ENCODE measurements around the gene CGN. TPM values are rescaled to one million over a fixed set of nuclear protein-coding genes. Genes with fewer than 3 reads are reported as not detected.
A peak's percentile ranks its signal among the peaks of the same experiment; 100 is the strongest.

Gene CGN, protein sequence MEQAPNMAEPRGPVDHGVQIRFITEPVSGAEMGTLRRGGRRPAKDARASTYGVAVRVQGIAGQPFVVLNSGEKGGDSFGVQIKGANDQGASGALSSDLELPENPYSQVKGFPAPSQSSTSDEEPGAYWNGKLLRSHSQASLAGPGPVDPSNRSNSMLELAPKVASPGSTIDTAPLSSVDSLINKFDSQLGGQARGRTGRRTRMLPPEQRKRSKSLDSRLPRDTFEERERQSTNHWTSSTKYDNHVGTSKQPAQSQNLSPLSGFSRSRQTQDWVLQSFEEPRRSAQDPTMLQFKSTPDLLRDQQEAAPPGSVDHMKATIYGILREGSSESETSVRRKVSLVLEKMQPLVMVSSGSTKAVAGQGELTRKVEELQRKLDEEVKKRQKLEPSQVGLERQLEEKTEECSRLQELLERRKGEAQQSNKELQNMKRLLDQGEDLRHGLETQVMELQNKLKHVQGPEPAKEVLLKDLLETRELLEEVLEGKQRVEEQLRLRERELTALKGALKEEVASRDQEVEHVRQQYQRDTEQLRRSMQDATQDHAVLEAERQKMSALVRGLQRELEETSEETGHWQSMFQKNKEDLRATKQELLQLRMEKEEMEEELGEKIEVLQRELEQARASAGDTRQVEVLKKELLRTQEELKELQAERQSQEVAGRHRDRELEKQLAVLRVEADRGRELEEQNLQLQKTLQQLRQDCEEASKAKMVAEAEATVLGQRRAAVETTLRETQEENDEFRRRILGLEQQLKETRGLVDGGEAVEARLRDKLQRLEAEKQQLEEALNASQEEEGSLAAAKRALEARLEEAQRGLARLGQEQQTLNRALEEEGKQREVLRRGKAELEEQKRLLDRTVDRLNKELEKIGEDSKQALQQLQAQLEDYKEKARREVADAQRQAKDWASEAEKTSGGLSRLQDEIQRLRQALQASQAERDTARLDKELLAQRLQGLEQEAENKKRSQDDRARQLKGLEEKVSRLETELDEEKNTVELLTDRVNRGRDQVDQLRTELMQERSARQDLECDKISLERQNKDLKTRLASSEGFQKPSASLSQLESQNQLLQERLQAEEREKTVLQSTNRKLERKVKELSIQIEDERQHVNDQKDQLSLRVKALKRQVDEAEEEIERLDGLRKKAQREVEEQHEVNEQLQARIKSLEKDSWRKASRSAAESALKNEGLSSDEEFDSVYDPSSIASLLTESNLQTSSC
- total RNA-seq = 13.0 TPM

DNA sequence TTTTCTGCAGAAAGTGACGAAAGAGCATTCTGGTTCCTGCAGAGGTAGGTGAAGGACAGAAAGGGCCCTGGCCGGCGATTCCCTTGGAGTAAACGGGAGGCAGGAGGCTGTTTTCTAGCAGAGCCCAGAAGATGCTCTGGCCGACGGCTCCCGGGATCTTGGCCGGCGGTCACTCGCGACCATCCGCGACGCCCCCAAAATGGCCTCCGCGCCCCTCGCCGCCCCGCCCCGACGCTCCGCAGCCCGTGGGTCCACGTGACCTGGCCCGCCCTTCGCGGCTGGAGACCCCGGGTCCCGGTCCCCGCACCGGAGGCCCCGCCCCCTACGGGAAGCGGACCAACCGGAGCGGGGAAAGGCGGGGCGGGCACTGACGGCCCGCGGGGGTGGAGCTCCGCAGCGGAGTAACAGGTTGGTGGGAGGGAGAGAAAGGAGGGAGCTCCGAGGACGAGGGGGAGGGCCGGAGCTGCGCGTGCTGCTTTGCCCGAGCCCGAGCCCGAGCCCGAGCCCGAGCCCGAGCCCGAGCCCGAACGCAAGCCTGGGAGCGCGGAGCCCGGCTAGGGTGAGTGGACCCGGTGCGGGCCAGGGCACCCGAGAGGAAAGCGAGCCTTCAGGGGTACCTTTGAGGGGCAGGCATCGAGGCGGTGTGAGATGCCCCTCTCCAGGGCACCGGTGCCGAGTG is at the start of gene CGN:
Gene CGN, plus strand, starts transcription at position 431 of the 679 bp plus-strand sequence. CDS start 7,133 bp downstream, outside the sequence.
- peaks cover 27% of the 10 kb centered on the region for H3K4me1 ChIP-seq
- DNase-seq (ENCODE audit: extremely low spot score in 2 of 2) = no peak
- peak in 1 of 2 donors; percentile 23 for TF ChIP-seq POLR2AphosphoS5 (IDR thresholded peaks at IDR 0.05; ENCODE audit: insufficient read depth in 1 of 2, low read depth in 1 of 2)
- TF ChIP-seq, protein P1, sequence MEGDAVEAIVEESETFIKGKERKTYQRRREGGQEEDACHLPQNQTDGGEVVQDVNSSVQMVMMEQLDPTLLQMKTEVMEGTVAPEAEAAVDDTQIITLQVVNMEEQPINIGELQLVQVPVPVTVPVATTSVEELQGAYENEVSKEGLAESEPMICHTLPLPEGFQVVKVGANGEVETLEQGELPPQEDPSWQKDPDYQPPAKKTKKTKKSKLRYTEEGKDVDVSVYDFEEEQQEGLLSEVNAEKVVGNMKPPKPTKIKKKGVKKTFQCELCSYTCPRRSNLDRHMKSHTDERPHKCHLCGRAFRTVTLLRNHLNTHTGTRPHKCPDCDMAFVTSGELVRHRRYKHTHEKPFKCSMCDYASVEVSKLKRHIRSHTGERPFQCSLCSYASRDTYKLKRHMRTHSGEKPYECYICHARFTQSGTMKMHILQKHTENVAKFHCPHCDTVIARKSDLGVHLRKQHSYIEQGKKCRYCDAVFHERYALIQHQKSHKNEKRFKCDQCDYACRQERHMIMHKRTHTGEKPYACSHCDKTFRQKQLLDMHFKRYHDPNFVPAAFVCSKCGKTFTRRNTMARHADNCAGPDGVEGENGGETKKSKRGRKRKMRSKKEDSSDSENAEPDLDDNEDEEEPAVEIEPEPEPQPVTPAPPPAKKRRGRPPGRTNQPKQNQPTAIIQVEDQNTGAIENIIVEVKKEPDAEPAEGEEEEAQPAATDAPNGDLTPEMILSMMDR (IDR thresholded peaks at IDR 0.05) = no peak
- no peak for TF ChIP-seq POLR2A (IDR thresholded peaks at IDR 0.05)
- intact Hi-C loops (cut with DNase I) = no loop called here
- no peaks in the 10 kb centered on the region for H3K36me3 ChIP-seq
- peak within 1 kb of the TSS; percentile 58 to 64 for H3K4me3 ChIP-seq
- no peaks in the 10 kb centered on the region for H3K27me3 ChIP-seq
- H3K9me3 ChIP-seq = no peaks in the 10 kb centered on the region
- H3K27ac ChIP-seq = peak within 1 kb of the TSS; percentile 56

DNA sequence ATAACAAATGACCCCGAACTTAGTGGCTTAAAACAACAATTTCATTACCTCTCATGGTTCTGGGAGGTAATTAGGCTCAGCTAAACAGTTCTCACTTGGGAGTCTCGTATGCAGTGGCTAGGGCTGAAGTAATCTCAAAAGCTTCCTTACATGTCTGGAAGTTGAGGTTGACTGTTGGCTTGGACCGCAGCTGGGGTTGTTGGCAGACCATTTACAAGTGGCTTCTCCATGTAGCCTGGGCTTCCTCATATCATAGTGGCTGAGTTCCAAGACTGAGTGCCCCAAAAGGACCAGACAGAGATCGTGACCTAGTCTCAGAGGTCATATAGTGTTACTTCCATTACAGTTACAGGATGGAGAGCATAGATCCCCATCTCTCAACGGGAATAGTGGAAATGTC is 49.5 kb upstream of the CGN start:
- TF ChIP-seq POLR2AphosphoS5 (IDR thresholded peaks at IDR 0.05; ENCODE audit: insufficient read depth in 1 of 2, low read depth in 1 of 2) (no peak), POLR2A (IDR thresholded peaks at IDR 0.05) (no peak)
- TF ChIP-seq, protein P1 (IDR thresholded peaks at IDR 0.05) = no peak
- intact Hi-C loops (cut with DNase I) = no loop called here
- DNase-seq (ENCODE audit: extremely low spot score in 2 of 2) = no peak

DNA sequence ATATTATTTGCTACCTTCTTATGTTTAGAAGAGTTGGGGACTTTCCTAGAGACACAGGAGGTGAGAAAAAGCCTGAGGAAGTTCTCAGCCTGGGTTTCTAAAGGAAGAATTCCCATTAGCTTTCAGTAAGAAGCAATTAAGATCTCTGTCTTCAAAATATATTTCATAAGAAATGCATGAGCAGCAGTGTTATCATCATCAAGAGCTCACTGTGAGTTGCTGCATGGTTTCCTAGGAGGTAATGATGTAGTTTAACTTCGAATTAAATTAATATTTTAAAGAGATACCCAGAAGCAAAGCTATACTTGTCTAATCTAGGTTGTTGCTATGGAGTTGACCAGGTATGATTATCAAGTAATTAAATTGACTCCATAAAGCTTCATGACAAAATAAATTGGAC is 46.2 kb upstream of the CGN start:
- H3K4me3 ChIP-seq = no peak overlapping the region
- intact Hi-C loops (cut with DNase I) = no loop called here
- no peaks in the 10 kb centered on the region for H3K9me3 ChIP-seq
- no peak for TF ChIP-seq POLR2AphosphoS5 (IDR thresholded peaks at IDR 0.05; ENCODE audit: insufficient read depth in 1 of 2, low read depth in 1 of 2)
- TF ChIP-seq, protein P1 (IDR thresholded peaks at IDR 0.05) = no peak
- no peak for TF ChIP-seq POLR2A (IDR thresholded peaks at IDR 0.05)
- H3K36me3 ChIP-seq = no peaks in the 10 kb centered on the region
- H3K27ac ChIP-seq = no peak overlapping the region
- H3K4me1 ChIP-seq = no peaks in the 10 kb centered on the region
- H3K27me3 ChIP-seq = no peaks in the 10 kb centered on the region
- DNase-seq (ENCODE audit: extremely low spot score in 2 of 2) = no peak

More for the DNA sequence above, 49.5 kb upstream of the CGN start:
- H3K4me3 ChIP-seq = no peak overlapping the region
- peaks cover 13% of the 10 kb centered on the region for H3K4me1 ChIP-seq
- no peaks in the 10 kb centered on the region for H3K27me3 ChIP-seq
- H3K9me3 ChIP-seq = no peaks in the 10 kb centered on the region
- no peaks in the 10 kb centered on the region for H3K36me3 ChIP-seq
- H3K27ac ChIP-seq = no peak overlapping the region

DNA sequence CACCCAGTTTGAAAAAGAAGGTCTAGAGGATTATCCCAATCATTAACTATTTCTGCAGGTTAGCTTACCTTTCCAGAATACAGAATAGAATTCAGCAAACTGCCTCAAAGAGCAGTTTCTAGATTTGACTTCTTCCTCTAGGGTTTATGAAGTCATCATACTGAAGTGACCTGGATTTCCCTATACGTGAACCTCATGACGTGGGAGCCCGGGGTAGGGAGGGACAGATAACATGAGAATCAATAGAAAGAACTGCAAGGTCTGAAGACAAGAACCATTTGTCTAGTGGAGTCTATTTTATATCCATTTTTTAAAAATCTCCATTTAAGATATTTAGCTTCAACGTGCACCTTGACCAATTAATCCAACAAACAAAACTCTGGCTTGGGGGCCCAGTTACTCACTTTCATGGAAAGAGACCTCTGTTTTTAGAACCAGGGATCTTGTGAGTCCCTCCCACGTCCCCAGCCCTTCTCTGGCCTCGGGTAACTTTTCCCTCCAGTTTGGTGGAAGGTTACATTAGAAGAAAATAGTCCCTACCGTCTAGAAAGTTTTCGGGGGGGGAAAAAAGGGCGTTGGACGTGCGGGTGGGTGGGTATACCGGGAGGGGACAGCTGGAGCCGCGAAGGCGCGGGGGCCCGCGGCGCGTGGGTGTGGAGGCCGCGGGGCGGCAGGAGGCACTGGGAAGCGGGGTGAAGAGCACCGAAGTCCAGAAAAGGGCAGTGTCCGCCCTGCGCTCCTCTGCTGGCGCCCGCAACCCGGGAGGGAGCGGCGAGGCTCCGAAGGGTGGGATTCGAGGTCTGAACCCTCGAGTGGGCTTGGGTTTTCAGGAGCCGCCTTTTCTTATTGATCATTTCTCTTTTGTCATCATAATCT is 38.1 kb upstream of the CGN start:
- Histone ChIP-seq H3K27me3 (no peaks in the 10 kb centered on the region), H3K4me3 (peak overlapping the region; percentile 55 to 58), H3K9me3 (no peaks in the 10 kb centered on the region), H3K36me3 (no peaks in the 10 kb centered on the region), H3K27ac (peak overlapping the region; percentile 69), H3K4me1 (no peaks in the 10 kb centered on the region)
- no peak for DNase-seq (ENCODE audit: extremely low spot score in 2 of 2)
- TF ChIP-seq POLR2AphosphoS5 (IDR thresholded peaks at IDR 0.05; ENCODE audit: insufficient read depth in 1 of 2, low read depth in 1 of 2) (peak in 1 of 2 donors; percentile 52), POLR2A (IDR thresholded peaks at IDR 0.05) (no peak)
- TF ChIP-seq, protein P1 (IDR thresholded peaks at IDR 0.05) = no peak
- intact Hi-C loops (cut with DNase I) = no loop called here

Measured in vagina (tissue), 2 donors.